GM23338 (cell line): Measurements from ENCODE around the gene ARPC1A. TPM values are rescaled to one million over a fixed set of nuclear protein-coding genes. Genes with fewer than 3 reads are reported as not detected.
A peak's percentile ranks its signal among the peaks of the same experiment; 100 is the strongest.

Experiments used
- ATAC-seq: fragments of 200-7000 bp; cut with Tn5 transposase; 3 replicates; pipeline ENCODE4 v1.9.1; 2020
- DNase-seq: peaks from one replicate; pipeline ENCODE4 v3.0.0-alpha.2; 2015; ENCODE audit warnings: low spot score
- H2AFZ ChIP-seq: fragments of 200-600 bp; sonication (generic); 2 replicates; pipeline ENCODE4 v1.8.0; 2016; ENCODE audit warnings: antibody characterized with exemption, mild to moderate bottlenecking, moderate library complexity
- H3F3A ChIP-seq: fragments of 200-600 bp; sonication (generic); replicated peaks from 2 replicates; pipeline ENCODE4 v1.8.0; 2017; ENCODE audit warnings: antibody characterized with exemption, mixed run types, low read depth
- H3K27ac ChIP-seq: fragments of 200-600 bp; sonication (generic); 2 replicates; pipeline ENCODE4 v1.6.1; 2016; ENCODE audit warnings: low read depth
- H3K27me3 ChIP-seq: fragments of 200-600 bp; sonication (generic); 2 replicates; pipeline ENCODE4 v1.8.0; 2016; ENCODE audit warnings: mild to moderate bottlenecking, mixed run types, moderate library complexity; ENCODE audit not compliant: insufficient read depth
- H3K36me3 ChIP-seq: fragments of 200-600 bp; sonication (generic); 2 replicates; pipeline ENCODE4 v1.8.0; 2016; ENCODE audit warnings: mild to moderate bottlenecking; ENCODE audit not compliant: insufficient read depth
- H3K4me1 ChIP-seq: fragments of 200-600 bp; sonication (generic); 2 replicates; pipeline ENCODE4 v1.8.0; 2016; ENCODE audit warnings: mild to moderate bottlenecking, moderate library complexity; ENCODE audit not compliant: insufficient read depth
- H3K4me2 ChIP-seq: fragments of 200-600 bp; sonication (generic); 2 replicates; pipeline ENCODE4 v1.7.1; 2017; ENCODE audit warnings: mixed run types
- H3K4me3 ChIP-seq: fragments of 200-600 bp; sonication (generic); 2 replicates; pipeline ENCODE4 v1.6.1; 2016; ENCODE audit warnings: mixed run types
- H3K79me2 ChIP-seq: fragments of 200-600 bp; sonication (generic); replicated peaks from 2 replicates; pipeline ENCODE4 v1.8.0; 2017; ENCODE audit warnings: mild to moderate bottlenecking; ENCODE audit not compliant: insufficient read depth
- H3K9me2 ChIP-seq: fragments of 200-600 bp; sonication (generic); 2 replicates; pipeline ENCODE4 v1.8.0; 2017; ENCODE audit not compliant: insufficient read depth
- H4K20me1 ChIP-seq: fragments of 200-600 bp; sonication (generic); replicated peaks from 2 replicates; pipeline ENCODE4 v1.8.0; 2017; ENCODE audit warnings: mild to moderate bottlenecking; ENCODE audit not compliant: insufficient read depth
- H3K27ac Mint-ChIP-seq: 2 replicates; pipeline ENCODE4 v1.8.0; 2020; ENCODE audit warnings: inconsistent platforms, mild to moderate bottlenecking, moderate library complexity, mixed read lengths
- H3K27me3 Mint-ChIP-seq: 3 replicates; pipeline ENCODE4 v1.8.0; 2022; ENCODE audit warnings: low read depth, mild to moderate bottlenecking, moderate library complexity, mixed read lengths, inconsistent platforms; ENCODE audit not compliant: insufficient read depth, poor library complexity
- H3K36me3 Mint-ChIP-seq: 3 replicates; pipeline ENCODE4 v1.8.0; 2021; ENCODE audit warnings: low read depth, mild to moderate bottlenecking, inconsistent platforms, moderate library complexity, mixed read lengths
- H3K4me1 Mint-ChIP-seq: 3 replicates; pipeline ENCODE4 v1.8.0; 2020; ENCODE audit warnings: mild to moderate bottlenecking, inconsistent platforms, mixed read lengths
- H3K4me3 Mint-ChIP-seq: 3 replicates; pipeline ENCODE4 v1.8.0; 2021; ENCODE audit warnings: moderate library complexity, mild to moderate bottlenecking, inconsistent platforms, mixed read lengths
- H3K9me3 Mint-ChIP-seq: 3 replicates; pipeline ENCODE4 v1.8.0; 2020; ENCODE audit warnings: moderate library complexity, mild to moderate bottlenecking, inconsistent platforms, mixed read lengths
- CREB1 ChIP-seq: fragments of 250-450 bp; sonication (Bioruptor Pico); IDR thresholded peaks from 2 replicates; pipeline ENCODE4 v1.5.0; 2020; ENCODE audit warnings: low read depth, mild to moderate bottlenecking, moderate library complexity
- EZH2 ChIP-seq: fragments of 200-600 bp; sonication (generic); IDR thresholded peaks from one replicate; pipeline ENCODE4 v1.8.0; 2017; ENCODE audit warnings: antibody characterized with exemption, mild to moderate bottlenecking, low read depth; ENCODE audit not compliant: unreplicated experiment
- EZH2phosphoT487 ChIP-seq: fragments of 200-600 bp; sonication (generic); IDR thresholded peaks from one replicate; pipeline ENCODE4 v1.8.1; 2018; ENCODE audit warnings: antibody characterized with exemption; ENCODE audit not compliant: unreplicated experiment
- JUNB ChIP-seq: IDR thresholded peaks from one replicate; pipeline ENCODE4 v1.6.1; 2016; ENCODE audit warnings: antibody characterized with exemption; ENCODE audit not compliant: unreplicated experiment
- NANOG ChIP-seq: IDR thresholded peaks from 2 replicates; pipeline ENCODE4 v1.6.1; 2016; ENCODE audit warnings: antibody characterized with exemption, borderline replicate concordance
- POLR2AphosphoS5 ChIP-seq: IDR thresholded peaks from 2 replicates; pipeline ENCODE4 v1.6.1; 2016; ENCODE audit warnings: antibody characterized with exemption, low read depth
- REST ChIP-seq: IDR thresholded peaks from one replicate; pipeline ENCODE4 v1.6.1; 2018; ENCODE audit warnings: antibody characterized with exemption; ENCODE audit not compliant: unreplicated experiment
- STAT1 ChIP-seq: IDR thresholded peaks from one replicate; pipeline ENCODE4 v1.6.1; 2016; ENCODE audit warnings: antibody characterized with exemption; ENCODE audit not compliant: unreplicated experiment
- ZNF114 ChIP-seq: fragments of 250-450 bp; sonication (Bioruptor Pico); IDR thresholded peaks from 2 replicates; pipeline ENCODE4 v1.5.0; 2020; ENCODE audit warnings: mild to moderate bottlenecking, moderate library complexity
- ZNF331 ChIP-seq: fragments of 250-450 bp; sonication (Bioruptor Pico); IDR thresholded peaks from 2 replicates; pipeline ENCODE4 v1.5.0; 2020; ENCODE audit warnings: low read depth, mild to moderate bottlenecking, moderate library complexity
- polyA plus RNA-seq: library from polyadenylated mRNA; unstranded; fragments of >200 nt; fragmentation: Nextera tagmentation; extraction: Ambion mirVana; gene quantifications from 2 replicates; pipeline ENCODE4 v1.2.1, GENCODE V29; 2016
- total RNA-seq: library from RNA; depleted of rRNA; stranded (reverse); fragments of >200 nt; shearing (Covaris generic); gene quantifications from 2 replicates; pipeline ENCODE4 v1.2.3, GENCODE V29; 2014
- TF ChIP-seq, protein P1 (sequence below): IDR thresholded peaks from 2 replicates; pipeline ENCODE4 v1.6.1; 2016; ENCODE audit warnings: antibody characterized with exemption
- TF ChIP-seq, protein P2 (sequence below), 2 experiments: fragments of 200-600 bp in 1 of 2; sonication (generic) in 1 of 2; conservative IDR thresholded peaks; 2 replicates each; pipeline versions ENCODE4 v1.5.1 to v1.6.1; 2016 to 2017; ENCODE audit warnings: antibody characterized with exemption in 2 of 2, low read depth in 2 of 2, mild to moderate bottlenecking in 2 of 2, moderate library complexity in 1 of 2
- TF ChIP-seq, protein P3 (sequence below): fragments of 250-450 bp; sonication (Bioruptor Pico); IDR thresholded peaks from 2 replicates; pipeline ENCODE4 v1.5.0; 2020; ENCODE audit warnings: mild to moderate bottlenecking, moderate library complexity

Gene ARPC1A
- total and polyA plus RNA-seq, 2 experiments from 2014 or later, result 108 to 210 TPM

DNA sequence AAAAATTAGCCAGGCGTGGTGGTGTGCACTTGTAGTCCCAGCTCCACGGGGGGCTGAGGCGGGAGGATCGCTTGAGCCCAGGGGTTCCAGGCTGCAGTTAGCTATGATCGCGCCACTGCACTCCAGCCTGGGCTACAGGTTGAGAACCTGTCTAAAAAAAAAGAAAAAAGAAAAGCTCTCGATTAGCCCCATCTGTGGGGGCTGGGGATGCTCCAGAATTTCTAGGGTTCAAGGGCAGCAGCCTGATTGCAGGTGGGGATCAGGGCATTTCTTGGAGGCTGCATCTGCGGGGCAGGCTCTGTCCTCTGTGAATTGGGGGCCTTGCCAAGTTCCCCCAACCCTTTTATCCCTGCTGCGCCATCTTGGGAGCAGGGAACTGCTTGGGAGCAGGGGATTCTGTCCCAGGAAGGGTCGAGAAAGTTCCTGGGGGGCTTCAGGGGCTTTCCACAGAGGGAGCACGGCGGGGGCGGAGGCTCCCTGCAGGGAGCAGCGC lies 651 bp upstream of the ARPC1A start:
- Histone ChIP-seq H4K20me1 (peaks cover 20% of the 10 kb centered on the region; the same call in 1 of the 2 replicates), H3K9me2 (no peaks in the 10 kb centered on the region), H3K79me2 (peaks cover 41% of the 10 kb centered on the region), H3K4me1 (peaks cover 16% of the 10 kb centered on the region), H3K36me3 (no peaks in the 10 kb centered on the region), H3K4me2 (peak overlapping the region; percentile 97), H3K27me3 (no peaks in the 10 kb centered on the region), H3K27ac (peak overlapping the region; percentile 90; the same call in 1 of the 2 replicates), H2AFZ (peak overlapping the region; percentile 98), H3F3A (0 out of 2 replicates have a peak, but pooled peaks cover 5% of the 10 kb centered on the region), H3K4me3 (peak overlapping the region; percentile 99)
- Mint-ChIP-seq H3K4me1 (peaks cover 16% of the 10 kb centered on the region), H3K4me3 (peak overlapping the region; percentile 80), H3K27ac (peak overlapping the region; percentile 72; the same call in 1 of the 2 replicates), H3K27me3 (peaks cover 9% of the 10 kb centered on the region), H3K36me3 (no peaks in the 10 kb centered on the region; the same call in 2 of the 3 replicates), H3K9me3 (no peaks in the 10 kb centered on the region)
- TF ChIP-seq ZNF331, result no peak
- no peak for TF ChIP-seq CREB1 (CRISPR knock-in tag)
- TF ChIP-seq, protein P1, sequence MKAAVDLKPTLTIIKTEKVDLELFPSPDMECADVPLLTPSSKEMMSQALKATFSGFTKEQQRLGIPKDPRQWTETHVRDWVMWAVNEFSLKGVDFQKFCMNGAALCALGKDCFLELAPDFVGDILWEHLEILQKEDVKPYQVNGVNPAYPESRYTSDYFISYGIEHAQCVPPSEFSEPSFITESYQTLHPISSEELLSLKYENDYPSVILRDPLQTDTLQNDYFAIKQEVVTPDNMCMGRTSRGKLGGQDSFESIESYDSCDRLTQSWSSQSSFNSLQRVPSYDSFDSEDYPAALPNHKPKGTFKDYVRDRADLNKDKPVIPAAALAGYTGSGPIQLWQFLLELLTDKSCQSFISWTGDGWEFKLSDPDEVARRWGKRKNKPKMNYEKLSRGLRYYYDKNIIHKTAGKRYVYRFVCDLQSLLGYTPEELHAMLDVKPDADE, result no peak
- TF ChIP-seq, protein P2, sequence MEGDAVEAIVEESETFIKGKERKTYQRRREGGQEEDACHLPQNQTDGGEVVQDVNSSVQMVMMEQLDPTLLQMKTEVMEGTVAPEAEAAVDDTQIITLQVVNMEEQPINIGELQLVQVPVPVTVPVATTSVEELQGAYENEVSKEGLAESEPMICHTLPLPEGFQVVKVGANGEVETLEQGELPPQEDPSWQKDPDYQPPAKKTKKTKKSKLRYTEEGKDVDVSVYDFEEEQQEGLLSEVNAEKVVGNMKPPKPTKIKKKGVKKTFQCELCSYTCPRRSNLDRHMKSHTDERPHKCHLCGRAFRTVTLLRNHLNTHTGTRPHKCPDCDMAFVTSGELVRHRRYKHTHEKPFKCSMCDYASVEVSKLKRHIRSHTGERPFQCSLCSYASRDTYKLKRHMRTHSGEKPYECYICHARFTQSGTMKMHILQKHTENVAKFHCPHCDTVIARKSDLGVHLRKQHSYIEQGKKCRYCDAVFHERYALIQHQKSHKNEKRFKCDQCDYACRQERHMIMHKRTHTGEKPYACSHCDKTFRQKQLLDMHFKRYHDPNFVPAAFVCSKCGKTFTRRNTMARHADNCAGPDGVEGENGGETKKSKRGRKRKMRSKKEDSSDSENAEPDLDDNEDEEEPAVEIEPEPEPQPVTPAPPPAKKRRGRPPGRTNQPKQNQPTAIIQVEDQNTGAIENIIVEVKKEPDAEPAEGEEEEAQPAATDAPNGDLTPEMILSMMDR (conservative IDR thresholded peaks at IDR 0.05; ENCODE audit: low read depth in 2 of 2), result no peak
- TF ChIP-seq JUNB, result no peak
- TF ChIP-seq STAT1, result no peak
- no peak for TF ChIP-seq NANOG
- TF ChIP-seq, protein P3, sequence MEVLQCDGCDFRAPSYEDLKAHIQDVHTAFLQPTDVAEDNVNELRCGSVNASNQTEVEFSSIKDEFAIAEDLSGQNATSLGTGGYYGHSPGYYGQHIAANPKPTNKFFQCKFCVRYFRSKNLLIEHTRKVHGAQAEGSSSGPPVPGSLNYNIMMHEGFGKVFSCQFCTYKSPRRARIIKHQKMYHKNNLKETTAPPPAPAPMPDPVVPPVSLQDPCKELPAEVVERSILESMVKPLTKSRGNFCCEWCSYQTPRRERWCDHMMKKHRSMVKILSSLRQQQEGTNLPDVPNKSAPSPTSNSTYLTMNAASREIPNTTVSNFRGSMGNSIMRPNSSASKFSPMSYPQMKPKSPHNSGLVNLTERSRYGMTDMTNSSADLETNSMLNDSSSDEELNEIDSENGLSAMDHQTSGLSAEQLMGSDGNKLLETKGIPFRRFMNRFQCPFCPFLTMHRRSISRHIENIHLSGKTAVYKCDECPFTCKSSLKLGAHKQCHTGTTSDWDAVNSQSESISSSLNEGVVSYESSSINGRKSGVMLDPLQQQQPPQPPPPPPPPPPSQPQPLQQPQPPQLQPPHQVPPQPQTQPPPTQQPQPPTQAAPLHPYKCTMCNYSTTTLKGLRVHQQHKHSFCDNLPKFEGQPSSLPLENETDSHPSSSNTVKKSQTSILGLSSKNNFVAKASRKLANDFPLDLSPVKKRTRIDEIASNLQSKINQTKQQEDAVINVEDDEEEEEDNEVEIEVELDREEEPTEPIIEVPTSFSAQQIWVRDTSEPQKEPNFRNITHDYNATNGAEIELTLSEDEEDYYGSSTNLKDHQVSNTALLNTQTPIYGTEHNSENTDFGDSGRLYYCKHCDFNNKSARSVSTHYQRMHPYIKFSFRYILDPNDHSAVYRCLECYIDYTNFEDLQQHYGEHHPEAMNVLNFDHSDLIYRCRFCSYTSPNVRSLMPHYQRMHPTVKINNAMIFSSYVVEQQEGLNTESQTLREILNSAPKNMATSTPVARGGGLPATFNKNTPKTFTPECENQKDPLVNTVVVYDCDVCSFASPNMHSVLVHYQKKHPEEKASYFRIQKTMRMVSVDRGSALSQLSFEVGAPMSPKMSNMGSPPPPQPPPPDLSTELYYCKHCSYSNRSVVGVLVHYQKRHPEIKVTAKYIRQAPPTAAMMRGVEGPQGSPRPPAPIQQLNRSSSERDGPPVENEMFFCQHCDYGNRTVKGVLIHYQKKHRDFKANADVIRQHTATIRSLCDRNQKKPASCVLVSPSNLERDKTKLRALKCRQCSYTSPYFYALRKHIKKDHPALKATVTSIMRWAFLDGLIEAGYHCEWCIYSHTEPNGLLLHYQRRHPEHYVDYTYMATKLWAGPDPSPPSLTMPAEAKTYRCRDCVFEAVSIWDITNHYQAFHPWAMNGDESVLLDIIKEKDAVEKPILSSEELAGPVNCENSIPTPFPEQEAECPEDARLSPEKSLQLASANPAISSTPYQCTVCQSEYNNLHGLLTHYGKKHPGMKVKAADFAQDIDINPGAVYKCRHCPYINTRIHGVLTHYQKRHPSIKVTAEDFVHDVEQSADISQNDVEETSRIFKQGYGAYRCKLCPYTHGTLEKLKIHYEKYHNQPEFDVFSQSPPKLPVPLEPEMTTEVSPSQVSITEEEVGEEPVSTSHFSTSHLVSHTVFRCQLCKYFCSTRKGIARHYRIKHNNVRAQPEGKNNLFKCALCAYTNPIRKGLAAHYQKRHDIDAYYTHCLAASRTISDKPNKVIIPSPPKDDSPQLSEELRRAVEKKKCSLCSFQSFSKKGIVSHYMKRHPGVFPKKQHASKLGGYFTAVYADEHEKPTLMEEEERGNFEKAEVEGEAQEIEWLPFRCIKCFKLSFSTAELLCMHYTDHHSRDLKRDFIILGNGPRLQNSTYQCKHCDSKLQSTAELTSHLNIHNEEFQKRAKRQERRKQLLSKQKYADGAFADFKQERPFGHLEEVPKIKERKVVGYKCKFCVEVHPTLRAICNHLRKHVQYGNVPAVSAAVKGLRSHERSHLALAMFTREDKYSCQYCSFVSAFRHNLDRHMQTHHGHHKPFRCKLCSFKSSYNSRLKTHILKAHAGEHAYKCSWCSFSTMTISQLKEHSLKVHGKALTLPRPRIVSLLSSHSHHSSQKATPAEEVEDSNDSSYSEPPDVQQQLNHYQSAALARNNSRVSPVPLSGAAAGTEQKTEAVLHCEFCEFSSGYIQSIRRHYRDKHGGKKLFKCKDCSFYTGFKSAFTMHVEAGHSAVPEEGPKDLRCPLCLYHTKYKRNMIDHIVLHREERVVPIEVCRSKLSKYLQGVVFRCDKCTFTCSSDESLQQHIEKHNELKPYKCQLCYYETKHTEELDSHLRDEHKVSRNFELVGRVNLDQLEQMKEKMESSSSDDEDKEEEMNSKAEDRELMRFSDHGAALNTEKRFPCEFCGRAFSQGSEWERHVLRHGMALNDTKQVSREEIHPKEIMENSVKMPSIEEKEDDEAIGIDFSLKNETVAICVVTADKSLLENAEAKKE (CRISPR knock-in tag), result no peak
- no peak for TF ChIP-seq REST
- TF ChIP-seq POLR2AphosphoS5, result no peak
- no peak for TF ChIP-seq ZNF114 (CRISPR knock-in tag)
- TF ChIP-seq EZH2phosphoT487, result no peak
- no peak for TF ChIP-seq EZH2
- ATAC-seq (peak; percentile 24), DNase-seq (peak; percentile 17)
